ENCODE data around the gene FUBP3.

DNA sequence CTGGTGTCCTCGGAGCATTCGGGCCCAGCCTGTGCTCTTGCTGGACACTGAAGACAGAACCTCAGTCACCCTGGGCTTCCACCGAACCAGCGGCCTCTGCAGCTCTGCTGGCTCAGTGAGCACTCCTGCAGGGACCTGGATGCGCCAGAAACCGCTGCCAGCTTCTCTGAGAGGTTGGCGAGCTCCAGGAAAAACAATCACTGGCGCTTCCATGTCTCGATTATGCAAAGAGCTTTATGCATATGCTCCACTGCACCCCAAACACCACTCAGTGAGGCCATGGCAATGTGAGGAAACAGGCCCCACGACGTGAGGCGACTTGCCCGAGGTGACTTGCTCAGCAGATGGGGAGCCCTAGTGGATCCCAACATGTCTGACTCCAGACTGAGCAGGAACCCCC, 96.0 kb downstream of the FUBP3 start:
- TF ChIP-seq, protein P1, sequence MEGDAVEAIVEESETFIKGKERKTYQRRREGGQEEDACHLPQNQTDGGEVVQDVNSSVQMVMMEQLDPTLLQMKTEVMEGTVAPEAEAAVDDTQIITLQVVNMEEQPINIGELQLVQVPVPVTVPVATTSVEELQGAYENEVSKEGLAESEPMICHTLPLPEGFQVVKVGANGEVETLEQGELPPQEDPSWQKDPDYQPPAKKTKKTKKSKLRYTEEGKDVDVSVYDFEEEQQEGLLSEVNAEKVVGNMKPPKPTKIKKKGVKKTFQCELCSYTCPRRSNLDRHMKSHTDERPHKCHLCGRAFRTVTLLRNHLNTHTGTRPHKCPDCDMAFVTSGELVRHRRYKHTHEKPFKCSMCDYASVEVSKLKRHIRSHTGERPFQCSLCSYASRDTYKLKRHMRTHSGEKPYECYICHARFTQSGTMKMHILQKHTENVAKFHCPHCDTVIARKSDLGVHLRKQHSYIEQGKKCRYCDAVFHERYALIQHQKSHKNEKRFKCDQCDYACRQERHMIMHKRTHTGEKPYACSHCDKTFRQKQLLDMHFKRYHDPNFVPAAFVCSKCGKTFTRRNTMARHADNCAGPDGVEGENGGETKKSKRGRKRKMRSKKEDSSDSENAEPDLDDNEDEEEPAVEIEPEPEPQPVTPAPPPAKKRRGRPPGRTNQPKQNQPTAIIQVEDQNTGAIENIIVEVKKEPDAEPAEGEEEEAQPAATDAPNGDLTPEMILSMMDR (IDR thresholded peaks at IDR 0.05) = no peak
- no peak for TF ChIP-seq EZH2 (IDR thresholded peaks at IDR 0.05)

Measured in neural progenitor cell (in vitro differentiated cells).